GM13977 (cell line): ENCODE data around the gene MRPL53.

Experiments
- DNase-seq: peaks from one replicate; pipeline ENCODE4 v3.0.0; 2012; ENCODE audit warnings: low spot score
- in situ Hi-C: fragments of 300-500 bp; cut with MboI; formaldehyde crosslinking; loops from one replicate; pipeline ENCODE4 v1.12.0; 2022; ENCODE audit warnings: low sequenced_read_pairs, low pct_unique_long_range_greater_than_20kb, mixed read lengths, inconsistent platforms; ENCODE audit not compliant: unreplicated experiment
- TF ChIP-seq, protein P1 (sequence below): IDR thresholded peaks from 2 replicates; pipeline ENCODE4 v1.5.1; 2012; ENCODE audit warnings: mild to moderate bottlenecking, control low read depth; ENCODE audit not compliant: insufficient read depth; ENCODE audit errors: extremely low read depth, missing control alignments

MRPL53 gene

DNA sequence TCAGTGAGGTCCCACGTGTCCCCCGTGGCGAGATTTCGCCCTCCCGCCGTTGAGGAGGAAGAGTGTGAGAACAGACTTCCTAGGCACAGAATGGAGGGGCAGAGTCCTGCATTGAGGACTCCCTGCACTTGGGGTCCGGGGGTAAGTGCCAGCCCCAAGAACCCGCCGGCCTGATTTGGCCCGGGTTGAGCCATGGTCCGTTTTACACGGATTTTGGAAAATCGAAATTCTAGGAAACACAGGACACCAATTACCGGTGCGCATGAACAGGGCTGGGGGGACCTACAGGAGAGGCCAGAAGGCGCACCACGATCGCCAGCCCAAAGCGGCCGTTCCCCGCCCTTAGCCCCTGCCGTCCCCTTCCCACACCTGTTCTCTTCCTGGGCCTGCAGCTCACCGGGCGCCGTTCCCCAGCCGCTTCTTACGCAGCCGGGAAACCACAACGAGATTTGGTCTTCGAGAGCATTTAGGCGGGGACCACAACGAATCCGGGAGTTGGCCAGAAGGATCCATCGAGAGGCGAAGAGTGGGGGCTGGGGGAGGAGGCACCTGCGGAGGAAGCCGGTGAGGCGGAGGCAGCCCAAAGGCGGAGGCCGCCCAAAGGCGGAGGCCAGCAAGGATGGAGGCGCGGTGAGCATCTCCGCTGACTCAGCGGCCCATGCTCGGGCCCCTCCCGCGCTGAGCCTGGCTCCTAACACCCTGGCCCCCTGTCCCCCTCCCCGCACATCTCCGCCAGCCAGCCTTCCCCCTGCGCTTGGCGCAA is 41.3 kb upstream of the MRPL53 start:
- TF ChIP-seq, protein P1, sequence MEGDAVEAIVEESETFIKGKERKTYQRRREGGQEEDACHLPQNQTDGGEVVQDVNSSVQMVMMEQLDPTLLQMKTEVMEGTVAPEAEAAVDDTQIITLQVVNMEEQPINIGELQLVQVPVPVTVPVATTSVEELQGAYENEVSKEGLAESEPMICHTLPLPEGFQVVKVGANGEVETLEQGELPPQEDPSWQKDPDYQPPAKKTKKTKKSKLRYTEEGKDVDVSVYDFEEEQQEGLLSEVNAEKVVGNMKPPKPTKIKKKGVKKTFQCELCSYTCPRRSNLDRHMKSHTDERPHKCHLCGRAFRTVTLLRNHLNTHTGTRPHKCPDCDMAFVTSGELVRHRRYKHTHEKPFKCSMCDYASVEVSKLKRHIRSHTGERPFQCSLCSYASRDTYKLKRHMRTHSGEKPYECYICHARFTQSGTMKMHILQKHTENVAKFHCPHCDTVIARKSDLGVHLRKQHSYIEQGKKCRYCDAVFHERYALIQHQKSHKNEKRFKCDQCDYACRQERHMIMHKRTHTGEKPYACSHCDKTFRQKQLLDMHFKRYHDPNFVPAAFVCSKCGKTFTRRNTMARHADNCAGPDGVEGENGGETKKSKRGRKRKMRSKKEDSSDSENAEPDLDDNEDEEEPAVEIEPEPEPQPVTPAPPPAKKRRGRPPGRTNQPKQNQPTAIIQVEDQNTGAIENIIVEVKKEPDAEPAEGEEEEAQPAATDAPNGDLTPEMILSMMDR = no peak
- DNase-seq = peak; percentile 54
- in situ Hi-C loops = no loop called here

DNA sequence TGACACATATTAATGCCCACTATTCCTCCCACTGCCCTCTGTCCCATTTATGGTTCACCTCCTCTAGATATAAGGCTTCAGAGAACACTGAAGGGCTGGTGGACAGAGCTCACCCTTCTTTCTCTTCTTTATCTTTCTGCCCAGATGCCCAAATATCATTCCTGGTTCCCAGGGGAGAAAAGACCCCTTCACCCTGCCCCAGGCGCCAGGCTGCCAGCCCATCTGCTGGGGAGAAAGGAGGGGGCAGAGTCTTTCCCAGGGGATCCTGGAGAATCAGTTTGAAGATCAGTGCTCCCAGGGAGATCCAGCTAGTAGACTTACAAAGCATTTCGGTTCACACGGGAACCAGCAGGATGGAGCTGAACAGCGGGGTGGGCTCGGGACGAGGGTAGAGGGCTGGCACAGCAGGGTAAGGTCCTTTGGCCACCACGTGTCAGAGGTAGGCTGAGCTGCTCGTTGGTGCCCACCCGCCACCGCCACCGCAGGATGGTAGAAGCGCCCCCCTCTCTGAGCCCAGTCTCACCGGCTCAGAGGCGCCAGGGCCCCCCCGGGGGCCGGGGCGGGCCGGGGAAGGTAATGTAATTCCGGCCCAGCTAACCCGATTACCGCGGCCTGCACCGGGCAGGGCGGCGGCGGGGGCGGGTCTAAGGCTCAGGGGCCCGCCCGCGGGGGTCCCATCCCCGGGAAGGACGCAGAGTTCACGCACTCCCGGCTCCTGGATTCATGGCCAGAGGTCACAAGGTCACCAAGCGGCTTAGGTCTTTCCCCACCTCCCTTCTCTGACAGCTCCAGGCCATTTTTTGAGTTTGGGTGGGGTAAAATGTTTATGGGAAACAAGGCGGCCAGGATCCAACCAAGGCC is 40.5 kb upstream of the MRPL53 start:
- in situ Hi-C loops = no loop called here
- TF ChIP-seq, protein P1 = no peak
- no peak for DNase-seq

DNA sequence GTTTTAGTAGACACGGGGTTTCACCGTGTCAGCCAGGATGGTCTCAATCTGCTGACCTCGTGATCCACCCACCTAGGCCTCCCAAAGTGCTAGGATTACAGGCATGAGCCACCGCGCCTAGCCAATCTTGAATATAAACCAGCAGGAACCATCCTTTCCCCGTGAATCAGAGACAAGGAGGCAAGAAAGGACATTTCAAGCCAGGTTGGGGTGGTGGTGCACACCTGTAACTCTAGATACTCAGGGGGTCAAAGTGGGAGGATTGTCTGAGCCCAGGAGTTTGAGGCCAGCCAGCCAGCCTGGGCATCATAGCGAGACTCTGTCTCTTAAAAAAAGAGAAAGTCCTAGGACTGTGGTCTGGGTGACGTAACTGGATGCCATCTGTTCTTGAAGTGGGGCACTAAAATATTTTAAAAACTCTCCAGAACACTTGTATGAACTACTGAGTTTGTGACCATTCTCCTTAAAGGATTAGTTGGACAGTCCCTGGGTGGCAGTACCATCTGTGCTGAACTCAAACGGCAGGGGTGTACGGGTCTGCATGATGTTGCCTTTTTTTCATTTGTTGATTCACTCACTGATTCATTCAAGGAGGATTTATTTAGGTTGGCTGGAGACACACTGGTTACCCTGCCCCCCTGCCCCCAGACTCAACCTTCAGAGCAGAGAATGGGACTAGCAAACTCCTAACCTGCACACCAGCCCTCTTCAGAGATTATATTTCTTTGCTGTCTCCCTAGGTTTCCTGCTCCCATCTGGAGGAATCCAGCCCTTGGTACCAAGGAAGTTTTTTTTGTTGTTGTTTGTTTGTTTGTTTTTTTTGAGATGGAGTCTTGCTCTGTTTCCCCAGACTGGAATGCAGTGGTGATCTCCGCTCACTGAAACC is 38.9 kb upstream of the MRPL53 start:
- in situ Hi-C loops = no loop called here
- DNase-seq = no peak
- TF ChIP-seq, protein P1 = no peak

DNA sequence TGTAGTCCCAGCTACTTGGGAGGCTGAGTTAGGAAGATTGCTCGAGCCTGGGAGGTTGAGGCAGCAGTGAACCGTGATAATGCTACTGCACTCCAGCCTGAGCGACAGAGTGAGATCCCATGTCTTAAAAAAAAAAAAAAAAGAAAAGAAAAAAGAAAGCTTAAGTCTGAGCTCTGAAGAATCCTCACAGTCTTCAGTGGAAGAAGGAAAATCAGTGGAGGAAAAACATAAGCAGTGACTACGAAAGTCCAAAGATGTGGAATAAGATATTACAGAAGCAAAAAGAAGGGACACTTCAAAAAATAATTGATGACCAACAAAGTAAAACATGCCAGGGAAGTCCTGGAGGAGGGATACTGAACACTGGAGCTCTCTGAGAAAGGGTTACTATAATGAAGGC is 37.8 kb upstream of the MRPL53 start:
- in situ Hi-C loops = no loop called here
- TF ChIP-seq, protein P1 = no peak

DNA sequence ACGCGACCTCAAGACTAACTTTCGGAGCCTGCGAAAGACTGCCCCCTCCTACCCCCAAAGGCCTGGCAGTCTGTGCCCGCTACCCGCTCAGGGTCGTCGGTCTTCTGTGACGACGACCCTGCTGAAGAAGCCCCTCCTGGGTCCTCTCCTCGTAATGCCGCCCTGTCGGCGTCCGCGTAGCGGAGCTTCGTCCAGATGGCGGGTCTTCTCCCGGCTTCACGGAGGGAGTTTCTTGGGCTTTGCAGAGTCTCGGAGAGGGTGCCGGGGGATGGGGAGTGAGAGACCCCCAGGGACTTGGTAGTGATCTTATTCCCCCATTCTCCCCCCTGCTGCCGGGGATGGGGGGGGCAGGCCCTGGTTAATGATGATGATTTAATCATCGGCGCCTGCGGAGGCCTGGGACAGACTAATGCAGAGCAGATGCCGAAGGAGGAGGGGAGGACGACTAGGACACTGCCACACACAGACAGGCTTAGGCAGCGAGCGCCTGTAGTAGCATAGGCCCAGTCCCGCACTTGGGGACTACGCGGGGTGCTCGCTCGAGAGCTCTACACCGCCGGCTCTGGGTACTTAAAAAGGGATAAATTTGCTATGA is 35.5 kb upstream of the MRPL53 start:
- DNase-seq = peak; percentile 58
- in situ Hi-C loops = no loop called here

More for the DNA sequence above, 37.8 kb upstream of the MRPL53 start:
- no peak for DNase-seq

More for the DNA sequence above, 35.5 kb upstream of the MRPL53 start:
- TF ChIP-seq, protein P1 = no peak
